Ishikawa (cell line): ENCODE results near the gene GABRB3.

Source experiments
- CREB1 ChIP-seq: IDR thresholded peaks from 2 replicates; pipeline ENCODE4 v1.6.1; 2012; ENCODE audit warnings: low read depth
- EGR1 ChIP-seq: IDR thresholded peaks from 2 replicates; pipeline ENCODE4 v1.6.1; 2012
- FOXM1 ChIP-seq: IDR thresholded peaks from 2 replicates; pipeline ENCODE4 v1.6.1; 2012; ENCODE audit warnings: low read depth, borderline replicate concordance
- MAX ChIP-seq: IDR thresholded peaks from 2 replicates; pipeline ENCODE4 v1.6.1; 2012
- RAD21 ChIP-seq: IDR thresholded peaks from 2 replicates; pipeline ENCODE4 v1.6.1; 2012; ENCODE audit warnings: low read depth
- TAF1 ChIP-seq: IDR thresholded peaks from 2 replicates; pipeline ENCODE4 v1.6.1; 2012; ENCODE audit warnings: low read depth, mild to moderate bottlenecking

DNA sequence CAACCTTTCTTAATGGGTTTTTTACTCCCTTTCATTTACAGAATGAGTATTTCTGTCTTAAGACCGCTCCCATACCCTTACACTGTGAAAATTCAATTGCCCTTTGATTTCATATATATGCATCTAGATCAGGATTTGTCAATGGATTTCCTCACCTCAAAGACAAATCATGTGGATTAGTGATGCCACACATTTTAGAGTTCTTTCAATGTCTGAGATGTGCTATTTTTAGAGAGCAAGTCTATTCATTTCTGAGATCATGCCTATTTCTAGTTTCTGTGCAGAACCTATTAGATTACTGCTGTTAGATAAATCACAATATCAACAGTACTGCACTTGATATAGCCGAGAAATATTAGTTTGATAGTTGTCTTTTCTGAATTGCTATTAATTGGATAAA is 137.3 kb downstream of the GABRB3 start:
- TF ChIP-seq CREB1 (no peak), TAF1 (no peak), EGR1 (no peak), FOXM1 (no peak), MAX (no peak), RAD21 (no peak)
